WTC11 (cell line): Measurements from ENCODE around the gene PTPN9.
"Not testable (repeated sequence)": the region's sequence is repeated elsewhere in the genome, so short reads cannot be mapped to it uniquely, and the experiment has no call there.

Experiments
- ATF2 ChIP-seq: sonication (generic); formaldehyde crosslinking; IDR thresholded peaks from 2 replicates; pipeline ENCODE4 v1.8.1; 2022; ENCODE audit warnings: low read depth, missing genetic modification reagents, borderline replicate concordance
- CREB1 ChIP-seq: sonication (generic); formaldehyde crosslinking; IDR thresholded peaks from 2 replicates; pipeline ENCODE4 v1.8.0; 2023; ENCODE audit warnings: mild to moderate bottlenecking, missing genetic modification reagents
- CTCF ChIP-seq: fragments of 200-600 bp; IDR thresholded peaks from 2 replicates; pipeline ENCODE4 v1.8.0; 2022; ENCODE audit warnings: antibody characterized with exemption
- MYBL2 ChIP-seq: sonication (generic); formaldehyde crosslinking; IDR thresholded peaks from 2 replicates; pipeline ENCODE4 v1.8.1; 2023; ENCODE audit warnings: mild to moderate bottlenecking, moderate library complexity, missing genetic modification reagents
- NR1H2 ChIP-seq: sonication (generic); formaldehyde crosslinking; IDR thresholded peaks from 2 replicates; pipeline ENCODE4 v1.9.0; 2021; ENCODE audit warnings: mild to moderate bottlenecking, moderate library complexity, missing genetic modification reagents
- USF1 ChIP-seq: sonication (generic); formaldehyde crosslinking; IDR thresholded peaks from 2 replicates; pipeline ENCODE4 v1.8.0; 2022; ENCODE audit warnings: mild to moderate bottlenecking, missing genetic modification reagents
- TF ChIP-seq, protein P1 (sequence below): fragments of 250-450 bp; sonication (Bioruptor Pico); IDR thresholded peaks from 2 replicates; pipeline ENCODE4 v2.1.2; 2022; ENCODE audit warnings: mild to moderate bottlenecking, moderate library complexity
- TF ChIP-seq, protein P2 (sequence below): sonication (generic); formaldehyde crosslinking; IDR thresholded peaks from 2 replicates; pipeline ENCODE4 v1.8.1; 2023; ENCODE audit warnings: mild to moderate bottlenecking, missing genetic modification reagents, moderate library complexity

GRCh38 chr15:75559360-75559759 lies 19.8 kb downstream of the PTPN9 start:
- not testable (repeated sequence) for TF ChIP-seq CTCF; NR1H2 (CRISPR knock-in tag); MYBL2 (CRISPR knock-in tag); USF1 (CRISPR knock-in tag); ATF2 (CRISPR knock-in tag); CREB1
- TF ChIP-seq, protein P1, sequence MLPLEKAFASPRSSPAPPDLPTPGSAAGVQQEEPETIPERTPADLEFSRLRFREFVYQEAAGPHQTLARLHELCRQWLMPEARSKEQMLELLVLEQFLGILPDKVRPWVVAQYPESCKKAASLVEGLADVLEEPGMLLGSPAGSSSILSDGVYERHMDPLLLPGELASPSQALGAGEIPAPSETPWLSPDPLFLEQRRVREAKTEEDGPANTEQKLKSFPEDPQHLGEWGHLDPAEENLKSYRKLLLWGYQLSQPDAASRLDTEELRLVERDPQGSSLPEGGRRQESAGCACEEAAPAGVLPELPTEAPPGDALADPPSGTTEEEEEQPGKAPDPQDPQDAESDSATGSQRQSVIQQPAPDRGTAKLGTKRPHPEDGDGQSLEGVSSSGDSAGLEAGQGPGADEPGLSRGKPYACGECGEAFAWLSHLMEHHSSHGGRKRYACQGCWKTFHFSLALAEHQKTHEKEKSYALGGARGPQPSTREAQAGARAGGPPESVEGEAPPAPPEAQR (CRISPR knock-in tag) = not testable (repeated sequence)
- TF ChIP-seq, protein P2, sequence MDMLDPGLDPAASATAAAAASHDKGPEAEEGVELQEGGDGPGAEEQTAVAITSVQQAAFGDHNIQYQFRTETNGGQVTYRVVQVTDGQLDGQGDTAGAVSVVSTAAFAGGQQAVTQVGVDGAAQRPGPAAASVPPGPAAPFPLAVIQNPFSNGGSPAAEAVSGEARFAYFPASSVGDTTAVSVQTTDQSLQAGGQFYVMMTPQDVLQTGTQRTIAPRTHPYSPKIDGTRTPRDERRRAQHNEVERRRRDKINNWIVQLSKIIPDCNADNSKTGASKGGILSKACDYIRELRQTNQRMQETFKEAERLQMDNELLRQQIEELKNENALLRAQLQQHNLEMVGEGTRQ (CRISPR knock-in tag) = not testable (repeated sequence)
